Hepatocyte (in vitro differentiated cells): ENCODE results near the gene OTOS.

Experiments
- CTCF ChIP-seq: fragments of 200-600 bp; sonication (generic); IDR thresholded peaks from 2 replicates; pipeline ENCODE4 v1.5.1; 2016; ENCODE audit warnings: antibody characterized with exemption, mild to moderate bottlenecking; ENCODE audit not compliant: poor library complexity
- EZH2 ChIP-seq: fragments of 200-600 bp; sonication (generic); IDR thresholded peaks from 2 replicates; pipeline ENCODE4 v1.6.1; 2016; ENCODE audit warnings: antibody characterized with exemption, mild to moderate bottlenecking, borderline replicate concordance
- EZH2phosphoT487 ChIP-seq: fragments of 200-600 bp; sonication (generic); IDR thresholded peaks from one replicate; pipeline ENCODE4 v1.6.1; 2018; ENCODE audit warnings: antibody characterized with exemption, mild to moderate bottlenecking, low read depth, moderate library complexity; ENCODE audit not compliant: unreplicated experiment, severe bottlenecking

- TF ChIP-seq CTCF (no peak), EZH2 (no peak), EZH2phosphoT487 (no peak)
Observed at GRCh38 chr2:240126731-240127130, 13.7 kb downstream of the OTOS start.
